Measurements from ENCODE around the gene PCDHA4.
"Not testable (repeated sequence)": the region's sequence is repeated elsewhere in the genome, so short reads cannot be mapped to it uniquely, and the experiment has no call there.

PCDHA4 gene

DNA sequence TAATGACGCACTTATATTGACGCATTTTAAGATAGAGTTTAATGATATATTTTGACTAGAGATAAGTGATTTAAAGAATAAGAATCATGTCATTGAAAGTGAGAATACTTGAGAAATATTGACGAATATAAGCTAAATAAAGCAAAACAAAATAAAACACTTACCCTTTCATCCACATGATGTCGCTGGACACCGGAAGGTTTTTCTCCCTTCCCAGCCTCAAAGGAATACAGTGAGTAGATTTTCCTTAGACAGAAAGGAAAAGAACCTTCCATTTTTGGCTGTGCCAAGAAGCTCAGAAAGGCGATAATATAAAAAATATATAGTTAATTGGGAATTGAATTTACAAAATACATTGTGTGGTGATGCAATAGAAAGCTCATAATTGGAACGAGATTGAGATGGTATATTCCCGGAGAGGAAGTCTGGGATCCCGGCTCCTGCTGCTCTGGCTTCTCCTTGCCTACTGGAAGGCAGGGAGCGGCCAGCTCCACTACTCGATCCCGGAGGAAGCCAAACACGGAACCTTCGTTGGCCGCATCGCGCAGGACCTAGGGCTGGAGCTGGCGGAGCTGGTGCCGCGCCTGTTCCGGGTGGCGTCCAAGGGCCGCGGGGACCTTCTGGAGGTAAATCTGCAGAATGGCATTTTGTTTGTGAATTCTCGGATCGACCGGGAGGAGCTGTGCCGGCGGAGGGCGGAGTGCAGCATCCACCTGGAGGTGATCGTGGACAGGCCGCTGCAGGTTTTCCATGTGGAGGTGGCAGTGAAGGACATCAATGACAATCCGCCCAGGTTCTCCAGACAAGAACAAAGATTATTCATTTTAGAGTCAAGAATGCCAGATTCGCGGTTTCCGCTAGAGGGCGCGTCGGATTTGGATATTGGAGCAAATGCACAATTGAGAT is 14.8 kb downstream of the PCDHA4 start, which contains the start of gene PCDHA5:
Gene PCDHA5, plus strand, starts transcription at position 239 of the 906 bp plus-strand sequence.
- DNase-seq (ENCODE audit: low spot score) = peak; percentile 11

- no peak for DNase-seq (ENCODE audit: low spot score)
Observed at GRCh38 chr5:140822281-140822629, 15.4 kb downstream of the PCDHA4 start.

GRCh38 chr5:140822969-140823368 is 16.1 kb downstream of the PCDHA4 start:
- DNase-seq (ENCODE audit: low spot score) = not testable (repeated sequence)

DNA sequence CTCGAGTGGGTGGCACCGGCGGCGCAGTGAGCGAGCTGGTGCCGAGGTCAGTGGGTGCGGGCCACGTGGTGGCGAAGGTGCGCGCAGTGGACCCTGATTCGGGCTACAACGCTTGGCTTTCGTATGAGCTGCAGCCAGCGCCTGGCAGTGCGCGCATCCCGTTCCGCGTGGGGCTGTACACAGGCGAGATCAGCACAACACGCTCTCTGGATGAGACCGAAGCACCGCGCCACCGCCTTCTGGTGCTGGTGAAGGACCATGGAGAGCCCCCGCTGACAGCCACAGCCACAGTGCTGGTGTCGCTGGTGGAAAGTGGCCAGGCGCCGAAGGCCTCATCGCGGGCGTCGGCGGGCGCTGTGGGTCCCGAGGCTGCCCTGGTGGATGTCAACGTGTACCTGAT is 16.6 kb downstream of the PCDHA4 start:
- DNase-seq (ENCODE audit: low spot score) = no peak

DNA sequence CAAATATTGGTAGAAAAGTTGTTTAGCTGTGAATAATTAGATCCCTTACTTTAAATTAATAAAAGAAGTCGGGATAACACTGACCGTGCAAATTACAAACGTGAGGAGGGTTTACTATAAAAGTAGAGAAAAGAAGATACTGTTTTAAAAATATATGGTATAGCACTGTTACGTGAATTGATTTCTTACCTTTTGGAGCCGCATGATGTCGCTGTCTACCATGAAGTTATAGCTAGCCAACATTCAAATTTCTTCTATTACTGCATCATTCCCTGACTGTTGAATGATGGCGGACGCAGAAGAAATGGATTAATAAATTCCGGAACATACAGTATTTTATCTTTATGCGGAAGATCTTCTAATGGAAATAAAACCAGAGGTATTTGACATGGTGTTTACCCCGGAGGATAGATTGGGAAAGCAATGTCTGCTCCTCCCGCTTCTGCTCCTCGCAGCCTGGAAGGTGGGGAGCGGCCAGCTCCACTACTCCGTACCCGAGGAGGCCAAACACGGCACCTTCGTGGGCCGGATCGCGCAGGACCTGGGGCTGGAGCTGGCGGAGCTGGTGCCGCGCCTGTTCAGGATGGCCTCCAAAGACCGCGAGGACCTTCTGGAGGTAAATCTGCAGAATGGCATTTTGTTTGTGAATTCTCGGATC is 21.0 kb downstream of the PCDHA4 start, which contains the start of gene PCDHA6:
Gene PCDHA6, plus strand, starts transcription at position 257 of the 658 bp plus-strand sequence. Its CDS starts 132 bp downstream, at position 389.
- DNase-seq (ENCODE audit: low spot score) = no peak

GRCh38 chr5:140828362-140828737 is 21.5 kb downstream of the PCDHA4 start:
- DNase-seq (ENCODE audit: low spot score) = no peak

DNA sequence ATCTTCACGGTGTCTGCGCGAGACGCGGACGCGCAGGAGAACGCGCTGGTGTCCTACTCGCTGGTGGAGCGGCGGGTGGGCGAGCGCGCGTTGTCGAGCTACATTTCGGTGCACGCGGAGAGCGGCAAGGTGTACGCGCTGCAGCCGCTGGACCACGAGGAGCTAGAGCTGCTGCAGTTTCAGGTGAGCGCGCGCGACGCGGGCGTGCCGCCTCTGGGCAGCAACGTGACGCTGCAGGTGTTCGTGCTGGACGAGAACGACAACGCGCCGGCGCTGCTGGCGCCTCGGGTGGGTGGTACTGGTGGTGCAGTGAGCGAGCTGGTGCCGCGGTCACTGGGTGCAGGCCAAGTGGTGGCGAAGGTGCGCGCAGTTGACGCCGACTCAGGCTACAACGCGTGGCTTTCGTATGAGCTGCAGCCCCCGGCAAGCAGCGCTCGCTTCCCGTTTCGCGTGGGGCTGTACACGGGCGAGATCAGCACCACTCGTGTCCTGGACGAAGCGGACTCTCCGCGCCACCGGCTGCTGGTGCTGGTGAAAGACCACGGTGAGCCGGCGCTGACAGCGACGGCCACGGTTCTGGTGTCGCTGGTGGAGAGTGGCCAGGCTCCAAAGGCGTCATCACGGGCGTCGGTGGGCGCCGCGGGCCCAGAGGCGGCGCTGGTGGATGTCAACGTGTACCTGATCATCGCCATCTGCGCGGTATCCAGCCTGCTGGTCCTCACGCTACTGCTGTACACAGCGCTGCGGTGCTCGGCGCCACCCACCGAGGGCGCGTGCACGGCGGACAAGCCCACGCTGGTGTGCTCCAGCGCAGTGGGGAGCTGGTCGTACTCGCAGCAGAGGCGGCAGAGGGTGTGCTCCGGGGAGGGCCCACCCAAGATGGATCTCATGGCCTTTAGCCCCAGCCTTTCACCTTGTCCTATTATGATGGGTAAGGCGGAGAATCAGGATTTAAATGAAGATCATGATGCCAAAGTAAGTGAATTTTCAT is 22.9 kb downstream of the PCDHA4 start:
- DNase-seq (ENCODE audit: low spot score) = not testable (repeated sequence)

DNA sequence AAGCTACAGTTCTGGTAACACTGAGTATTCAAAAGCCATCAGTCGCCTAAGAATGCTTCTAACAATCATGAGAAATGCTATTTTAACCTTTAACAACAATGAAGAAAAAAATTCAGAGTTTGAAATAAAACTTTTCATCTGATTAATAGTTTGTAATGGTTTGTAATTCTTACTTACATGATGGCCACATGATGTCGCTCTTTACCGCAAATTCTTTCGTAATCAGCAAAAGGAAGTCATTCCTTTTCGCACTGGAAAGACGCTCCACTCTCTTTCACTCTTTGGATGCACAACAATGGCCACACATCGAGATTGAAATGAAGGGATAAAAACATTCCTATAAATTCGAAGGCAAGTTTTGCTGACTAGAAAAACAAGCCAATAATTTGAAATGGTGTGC is 27.1 kb downstream of the PCDHA4 start, which contains the start of gene PCDHA7:
Gene PCDHA7, plus strand, starts transcription at position 277 of the 400 bp plus-strand sequence. Its CDS starts 115 bp downstream, at position 392.
- DNase-seq (ENCODE audit: low spot score) = no peak

DNA sequence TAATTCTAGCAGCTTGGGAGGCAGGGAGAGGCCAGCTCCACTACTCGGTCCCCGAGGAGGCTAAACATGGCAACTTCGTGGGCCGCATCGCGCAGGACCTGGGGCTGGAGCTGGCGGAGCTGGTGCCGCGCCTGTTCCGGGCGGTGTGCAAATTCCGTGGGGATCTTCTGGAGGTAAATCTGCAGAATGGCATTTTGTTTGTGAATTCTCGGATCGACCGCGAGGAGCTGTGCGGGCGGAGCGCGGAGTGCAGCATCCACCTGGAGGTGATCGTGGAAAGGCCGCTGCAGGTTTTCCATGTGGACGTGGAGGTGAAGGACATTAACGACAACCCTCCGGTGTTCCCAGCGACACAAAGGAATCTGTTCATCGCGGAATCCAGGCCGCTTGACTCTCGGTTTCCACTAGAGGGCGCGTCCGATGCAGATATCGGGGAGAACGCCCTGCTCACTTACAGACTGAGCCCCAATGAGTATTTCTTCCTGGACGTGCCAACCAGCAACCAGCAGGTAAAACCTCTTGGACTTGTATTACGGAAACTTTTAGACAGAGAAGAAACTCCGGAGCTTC is 27.7 kb downstream of the PCDHA4 start:
- not testable (repeated sequence) for DNase-seq (ENCODE audit: low spot score)

- DNase-seq (ENCODE audit: low spot score) = no peak
Observed at GRCh38 chr5:140835622-140836510, 29.0 kb downstream of the PCDHA4 start.

- peak; percentile 42 for DNase-seq (ENCODE audit: low spot score)
Observed at GRCh38 chr5:140840978-140841962, 34.4 kb downstream of the PCDHA4 start, which contains the start of gene PCDHA8. PCDHA8 (plus strand) TSS chr5:140841187; CDS start chr5:140841322, 135 bp downstream.

DNA sequence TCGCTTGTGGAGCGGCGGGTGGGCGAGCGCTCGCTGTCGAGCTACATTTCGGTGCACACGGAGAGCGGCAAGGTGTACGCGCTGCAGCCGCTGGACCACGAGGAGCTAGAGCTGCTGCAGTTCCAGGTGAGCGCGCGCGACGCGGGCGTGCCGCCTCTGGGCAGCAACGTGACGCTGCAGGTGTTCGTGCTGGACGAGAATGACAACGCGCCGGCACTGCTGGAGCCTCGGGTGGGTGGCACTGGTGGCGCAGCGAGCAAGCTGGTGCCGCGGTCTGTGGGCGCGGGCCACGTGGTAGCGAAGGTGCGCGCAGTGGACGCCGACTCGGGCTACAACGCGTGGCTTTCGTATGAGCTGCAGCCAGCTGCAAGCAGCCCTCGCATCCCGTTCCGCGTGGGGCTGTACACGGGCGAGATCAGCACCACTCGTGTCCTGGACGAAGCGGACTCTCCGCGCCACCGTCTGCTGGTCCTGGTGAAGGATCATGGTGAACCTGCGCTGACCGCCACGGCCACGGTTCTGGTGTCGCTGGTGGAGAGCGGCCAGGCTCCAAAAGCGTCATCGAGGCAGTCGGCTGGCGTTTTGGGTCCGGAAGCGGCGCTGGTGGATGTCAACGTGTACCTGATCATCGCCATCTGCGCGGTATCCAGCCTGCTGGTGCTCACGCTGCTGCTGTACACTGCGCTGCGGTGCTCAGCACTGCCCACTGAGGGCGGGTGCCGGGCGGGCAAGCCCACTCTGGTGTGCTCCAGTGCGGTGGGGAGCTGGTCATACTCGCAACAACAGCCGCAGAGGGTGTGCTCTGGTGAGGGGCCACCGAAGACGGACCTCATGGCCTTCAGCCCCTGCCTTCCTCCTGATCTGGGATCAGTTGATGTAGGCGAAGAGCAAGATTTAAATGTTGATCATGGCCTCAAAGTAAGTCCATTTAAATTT is 36.2 kb downstream of the PCDHA4 start:
- DNase-seq (ENCODE audit: low spot score) = no peak

DNA sequence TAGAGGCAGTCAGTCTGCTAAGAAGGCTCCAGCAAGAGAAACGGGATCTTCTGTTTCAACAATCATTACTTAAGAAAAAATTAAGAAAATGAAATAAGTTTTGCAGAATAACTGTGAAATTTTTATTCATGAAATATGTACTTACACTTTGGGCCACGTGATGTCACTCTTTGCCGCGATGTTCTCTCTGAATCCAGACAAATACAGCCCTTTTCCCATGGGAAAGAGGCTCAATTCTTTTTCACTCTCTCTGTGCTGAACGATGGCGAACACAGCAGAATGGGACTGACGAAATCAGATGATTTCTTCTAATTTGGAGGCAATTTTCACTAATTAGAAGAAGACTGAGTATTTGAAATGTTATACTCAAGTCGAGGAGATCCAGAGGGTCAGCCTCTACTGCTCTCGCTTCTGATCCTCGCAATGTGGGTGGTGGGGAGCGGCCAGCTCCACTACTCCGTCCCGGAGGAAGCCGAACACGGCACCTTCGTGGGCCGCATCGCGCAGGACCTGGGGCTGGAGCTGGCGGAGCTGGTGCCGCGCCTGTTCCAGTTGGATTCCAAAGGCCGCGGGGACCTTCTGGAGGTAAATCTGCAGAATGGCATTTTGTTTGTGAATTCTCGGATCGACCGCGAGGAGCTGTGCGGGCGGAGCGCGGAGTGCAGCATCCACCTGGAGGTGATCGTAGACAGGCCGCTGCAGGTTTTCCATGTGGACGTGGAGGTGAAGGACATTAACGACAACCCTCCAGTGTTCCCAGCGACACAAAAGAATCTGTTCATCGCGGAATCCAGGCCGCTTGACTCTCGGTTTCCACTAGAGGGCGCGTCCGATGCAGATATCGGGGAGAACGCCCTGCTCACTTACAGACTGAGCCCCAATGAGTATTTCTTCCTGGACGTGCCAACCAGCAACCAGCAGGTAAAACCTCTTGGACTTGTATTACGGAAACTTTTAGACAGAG is 41.6 kb downstream of the PCDHA4 start, which contains the start of gene PCDHA9:
Gene PCDHA9, plus strand, starts transcription at position 244 of the 964 bp plus-strand sequence. Its CDS starts 114 bp downstream, at position 358.
- not testable (repeated sequence) for DNase-seq (ENCODE audit: low spot score)

- DNase-seq (ENCODE audit: low spot score) = not testable (repeated sequence)
Observed at GRCh38 chr5:140849831-140850634, 43.2 kb downstream of the PCDHA4 start.
